ENCODE data around the gene RSPO3. TPM values are rescaled to one million over a fixed set of nuclear protein-coding genes. Genes with fewer than 3 reads are reported as not detected.
"Not testable (repeated sequence)": the region's sequence is repeated elsewhere in the genome, so short reads cannot be mapped to it uniquely, and the experiment has no call there.

RSPO3 gene
- total RNA-seq, 1 donor from 2014 or later = 0.22 TPM

- Mint-ChIP-seq H3K36me3 (ENCODE audit: low read depth) (no peaks in the 10 kb centered on the region), H3K4me3 (ENCODE audit: unreplicated experiment) (no peak overlapping the region), H3K27me3 (ENCODE audit: low read depth) (peaks cover 4% of the 10 kb centered on the region), H3K9me3 (ENCODE audit: low read depth) (no peaks in the 10 kb centered on the region), H3K27ac (ENCODE audit: unreplicated experiment) (no peak overlapping the region), H3K4me1 (ENCODE audit: low read depth) (peaks cover 2% of the 10 kb centered on the region)
- TF ChIP-seq, protein P1, sequence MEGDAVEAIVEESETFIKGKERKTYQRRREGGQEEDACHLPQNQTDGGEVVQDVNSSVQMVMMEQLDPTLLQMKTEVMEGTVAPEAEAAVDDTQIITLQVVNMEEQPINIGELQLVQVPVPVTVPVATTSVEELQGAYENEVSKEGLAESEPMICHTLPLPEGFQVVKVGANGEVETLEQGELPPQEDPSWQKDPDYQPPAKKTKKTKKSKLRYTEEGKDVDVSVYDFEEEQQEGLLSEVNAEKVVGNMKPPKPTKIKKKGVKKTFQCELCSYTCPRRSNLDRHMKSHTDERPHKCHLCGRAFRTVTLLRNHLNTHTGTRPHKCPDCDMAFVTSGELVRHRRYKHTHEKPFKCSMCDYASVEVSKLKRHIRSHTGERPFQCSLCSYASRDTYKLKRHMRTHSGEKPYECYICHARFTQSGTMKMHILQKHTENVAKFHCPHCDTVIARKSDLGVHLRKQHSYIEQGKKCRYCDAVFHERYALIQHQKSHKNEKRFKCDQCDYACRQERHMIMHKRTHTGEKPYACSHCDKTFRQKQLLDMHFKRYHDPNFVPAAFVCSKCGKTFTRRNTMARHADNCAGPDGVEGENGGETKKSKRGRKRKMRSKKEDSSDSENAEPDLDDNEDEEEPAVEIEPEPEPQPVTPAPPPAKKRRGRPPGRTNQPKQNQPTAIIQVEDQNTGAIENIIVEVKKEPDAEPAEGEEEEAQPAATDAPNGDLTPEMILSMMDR (IDR thresholded peaks at IDR 0.05) = no peak
- no peak for DNase-seq (ENCODE audit: low spot score)
Measured at GRCh38 chr6:127085181-127085580, 33.3 kb upstream of the RSPO3 start.

DNA sequence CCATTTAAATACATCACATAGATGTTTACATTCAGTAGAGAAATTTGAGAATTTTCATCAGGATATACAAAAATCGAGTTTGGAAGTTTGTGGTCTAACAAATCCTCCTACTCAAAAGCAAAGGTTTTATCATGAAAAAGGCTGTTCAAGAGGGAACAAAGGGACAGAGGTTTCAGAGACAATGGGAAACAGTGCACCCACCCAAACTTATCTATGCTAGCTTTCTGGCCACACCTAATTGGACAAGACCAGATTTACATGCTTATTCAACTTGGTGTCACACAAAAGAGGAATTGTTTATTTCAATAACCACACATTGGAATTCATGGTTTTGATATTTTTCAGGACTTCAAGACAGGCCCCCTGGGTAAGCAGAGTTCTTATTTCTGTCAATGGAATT lies 28.4 kb upstream of the RSPO3 start:
- Mint-ChIP-seq H3K4me1 (ENCODE audit: low read depth) (peaks cover 5% of the 10 kb centered on the region), H3K27me3 (ENCODE audit: low read depth) (peaks cover 8% of the 10 kb centered on the region), H3K27ac (ENCODE audit: unreplicated experiment) (no peak overlapping the region), H3K36me3 (ENCODE audit: low read depth) (no peaks in the 10 kb centered on the region), H3K4me3 (ENCODE audit: unreplicated experiment) (no peak overlapping the region), H3K9me3 (ENCODE audit: low read depth) (no peaks in the 10 kb centered on the region)
- TF ChIP-seq, protein P1 (IDR thresholded peaks at IDR 0.05) = no peak
- no peak for DNase-seq (ENCODE audit: low spot score)

- peaks cover 5% of the 10 kb centered on the region for H3K4me1 Mint-ChIP-seq (ENCODE audit: low read depth)
- no peak overlapping the region for H3K27ac Mint-ChIP-seq (ENCODE audit: unreplicated experiment)
- H3K36me3 Mint-ChIP-seq (ENCODE audit: low read depth) = no peaks in the 10 kb centered on the region
- no peak overlapping the region for H3K4me3 Mint-ChIP-seq (ENCODE audit: unreplicated experiment)
- H3K27me3 Mint-ChIP-seq (ENCODE audit: low read depth) = peaks cover 15% of the 10 kb centered on the region
- DNase-seq (ENCODE audit: low spot score) = no peak
- TF ChIP-seq, protein P1 (IDR thresholded peaks at IDR 0.05) = no peak
- no peaks in the 10 kb centered on the region for H3K9me3 Mint-ChIP-seq (ENCODE audit: low read depth)
Measured at GRCh38 chr6:127092466-127092865, 26.0 kb upstream of the RSPO3 start.

- no peaks in the 10 kb centered on the region for H3K36me3 Mint-ChIP-seq (ENCODE audit: low read depth)
- no peaks in the 10 kb centered on the region for H3K9me3 Mint-ChIP-seq (ENCODE audit: low read depth)
- TF ChIP-seq, protein P1 (IDR thresholded peaks at IDR 0.05) = no peak
- H3K27me3 Mint-ChIP-seq (ENCODE audit: low read depth) = peaks cover 26% of the 10 kb centered on the region
- H3K27ac Mint-ChIP-seq (ENCODE audit: unreplicated experiment) = no peak overlapping the region
- no peak for DNase-seq (ENCODE audit: low spot score)
- no peak overlapping the region for H3K4me3 Mint-ChIP-seq (ENCODE audit: unreplicated experiment)
- H3K4me1 Mint-ChIP-seq (ENCODE audit: low read depth) = peaks cover 5% of the 10 kb centered on the region
Measured at GRCh38 chr6:127094791-127095190, 23.7 kb upstream of the RSPO3 start.

DNA sequence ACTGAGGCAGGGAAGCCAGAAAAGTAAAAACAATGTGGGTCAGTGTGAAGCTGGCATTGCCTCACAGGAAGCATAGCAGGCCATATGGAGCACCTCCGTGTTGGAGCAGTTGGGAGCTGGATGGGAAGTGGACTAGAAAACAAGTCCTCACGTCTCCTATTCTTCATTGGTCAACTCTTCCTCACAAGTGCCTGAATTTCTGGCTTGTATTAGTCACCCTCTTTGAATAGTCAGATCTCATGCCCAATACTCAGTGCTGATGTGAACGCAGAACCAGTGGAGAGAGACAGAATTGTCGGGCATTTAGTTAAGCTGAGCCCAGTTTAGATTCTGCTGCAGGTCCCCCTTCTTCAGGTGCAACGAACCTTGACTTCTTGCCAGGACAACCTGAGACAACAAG lies 22.3 kb upstream of the RSPO3 start:
- H3K9me3 Mint-ChIP-seq (ENCODE audit: low read depth) = no peaks in the 10 kb centered on the region
- no peak for DNase-seq (ENCODE audit: low spot score)
- no peaks in the 10 kb centered on the region for H3K4me1 Mint-ChIP-seq (ENCODE audit: low read depth)
- H3K36me3 Mint-ChIP-seq (ENCODE audit: low read depth) = no peaks in the 10 kb centered on the region
- peaks cover 26% of the 10 kb centered on the region for H3K27me3 Mint-ChIP-seq (ENCODE audit: low read depth)
- no peak overlapping the region for H3K27ac Mint-ChIP-seq (ENCODE audit: unreplicated experiment)
- TF ChIP-seq, protein P1 (IDR thresholded peaks at IDR 0.05) = no peak
- H3K4me3 Mint-ChIP-seq (ENCODE audit: unreplicated experiment) = no peak overlapping the region

GRCh38 chr6:127097442-127097841 lies 21.0 kb upstream of the RSPO3 start:
- H3K9me3 Mint-ChIP-seq (ENCODE audit: low read depth); H3K36me3 Mint-ChIP-seq (ENCODE audit: low read depth); DNase-seq (ENCODE audit: low spot score); H3K4me3 Mint-ChIP-seq (ENCODE audit: unreplicated experiment); H3K4me1 Mint-ChIP-seq (ENCODE audit: low read depth); H3K27ac Mint-ChIP-seq (ENCODE audit: unreplicated experiment): not testable (repeated sequence)
- peaks cover 28% of the 10 kb centered on the region for H3K27me3 Mint-ChIP-seq (ENCODE audit: low read depth)

Measured in chondrocyte (in vitro differentiated cells).